K562 (cell line): ENCODE data around the gene CLTA.

Source experiments
- ATF6 ChIP-seq: sonication (generic); formaldehyde crosslinking; IDR thresholded peaks from 2 replicates; pipeline ENCODE4 v1.4.0; 2020; ENCODE audit warnings: mild to moderate bottlenecking, missing genetic modification reagents
- CTCF ChIP-seq, 3 experiments: IDR thresholded peaks in 2 of 3; conservative IDR thresholded peaks in 1 of 3; 2 replicates each; pipeline ENCODE4 v1.5.1; 2011 to 2012; ENCODE audit warnings: low read length in 3 of 3, mild to moderate bottlenecking in 3 of 3, control low read depth in 2 of 3, improper control_type of control experiment in 1 of 3, inconsistent platforms in 1 of 3, low read depth in 1 of 3, mixed read lengths in 1 of 3, moderate library complexity in 1 of 3; ENCODE audit not compliant: insufficient read depth in 2 of 3
- HDAC3 ChIP-seq: fragments of 450-650 bp; IDR thresholded peaks from 2 replicates; pipeline ENCODE4 v1.6.1; 2018; ENCODE audit warnings: borderline replicate concordance, mild to moderate bottlenecking, moderate library complexity; ENCODE audit not compliant: partially characterized antibody
- MYC ChIP-seq, 2 experiments: fragments of 250-450 bp in 1 of 2; sonication (Bioruptor Pico) in 1 of 2; IDR thresholded peaks; 2 replicates each; pipeline versions ENCODE4 v1.5.1 to v1.6.1; 2012 to 2021; ENCODE audit warnings: low read depth in 2 of 2, borderline replicate concordance in 1 of 2, improper control_type of control experiment in 1 of 2, low read length in 1 of 2, mild to moderate bottlenecking in 1 of 2, moderate library complexity in 1 of 2
- NCOA6 ChIP-seq: fragments of 450-650 bp; IDR thresholded peaks from 2 replicates; pipeline ENCODE4 v1.6.1; 2017; ENCODE audit warnings: mild to moderate bottlenecking
- NR2C2 ChIP-seq, 2 experiments: fragments of 200-800 bp in 1 of 2; sonication (Bioruptor generic) in 1 of 2; sonication (generic) in 1 of 2; formaldehyde crosslinking in 1 of 2; IDR thresholded peaks; 2 replicates each; pipeline versions ENCODE4 v1.6.1 to v1.8.0; 2016 to 2022; ENCODE audit warnings: mild to moderate bottlenecking in 1 of 2, missing compliant biosample characterization in 1 of 2, missing genetic modification characterization in 1 of 2, missing genetic modification reagents in 1 of 2
- POLR2A ChIP-seq: fragments of 450-650 bp; conservative IDR thresholded peaks from 2 replicates; pipeline ENCODE4 v1.6.1; 2016
- RNF2 ChIP-seq: sonication (generic); IDR thresholded peaks from 2 replicates; pipeline ENCODE4 v1.6.1; 2016

- TF ChIP-seq NR2C2 (CRISPR knock-in tag; IDR thresholded peaks at IDR 0.05) (no peak), NR2C2 (tag; IDR thresholded peaks at IDR 0.05) (no peak), CTCF (IDR thresholded peaks at IDR 0.05 in 2 of 3, conservative IDR thresholded peaks at IDR 0.05 in 1 of 3; ENCODE audit: insufficient read depth in 2 of 3, low read depth in 1 of 3, low read length in 3 of 3) (no peak), RNF2 (no peak), HDAC3 (no peak), MYC (IDR thresholded peaks at IDR 0.05; ENCODE audit: low read depth, low read length) (no peak), MYC (CRISPR knock-in tag; IDR thresholded peaks at IDR 0.05; ENCODE audit: borderline replicate concordance, low read depth) (no peak), NCOA6 (no peak), POLR2A (no peak), ATF6 (CRISPR knock-in tag) (no peak)
These were observed 48.0 kb upstream of the CLTA start for GRCh38 chr9:36142510-36143244.
